HG02885 (cell line): ENCODE data around the gene SPRED3.
"Not testable (repeated sequence)": the region's sequence is repeated elsewhere in the genome, so short reads cannot be mapped to it uniquely, and the experiment has no call there.

Experiments used
- ATAC-seq: cut with Tn5 transposase; IDR thresholded peaks from one replicate; pipeline ENCODE4 v1.9.1; 2021; ENCODE audit warnings: mild to moderate bottlenecking; ENCODE audit not compliant: unreplicated experiment, poor library complexity

The SPRED3 gene

DNA sequence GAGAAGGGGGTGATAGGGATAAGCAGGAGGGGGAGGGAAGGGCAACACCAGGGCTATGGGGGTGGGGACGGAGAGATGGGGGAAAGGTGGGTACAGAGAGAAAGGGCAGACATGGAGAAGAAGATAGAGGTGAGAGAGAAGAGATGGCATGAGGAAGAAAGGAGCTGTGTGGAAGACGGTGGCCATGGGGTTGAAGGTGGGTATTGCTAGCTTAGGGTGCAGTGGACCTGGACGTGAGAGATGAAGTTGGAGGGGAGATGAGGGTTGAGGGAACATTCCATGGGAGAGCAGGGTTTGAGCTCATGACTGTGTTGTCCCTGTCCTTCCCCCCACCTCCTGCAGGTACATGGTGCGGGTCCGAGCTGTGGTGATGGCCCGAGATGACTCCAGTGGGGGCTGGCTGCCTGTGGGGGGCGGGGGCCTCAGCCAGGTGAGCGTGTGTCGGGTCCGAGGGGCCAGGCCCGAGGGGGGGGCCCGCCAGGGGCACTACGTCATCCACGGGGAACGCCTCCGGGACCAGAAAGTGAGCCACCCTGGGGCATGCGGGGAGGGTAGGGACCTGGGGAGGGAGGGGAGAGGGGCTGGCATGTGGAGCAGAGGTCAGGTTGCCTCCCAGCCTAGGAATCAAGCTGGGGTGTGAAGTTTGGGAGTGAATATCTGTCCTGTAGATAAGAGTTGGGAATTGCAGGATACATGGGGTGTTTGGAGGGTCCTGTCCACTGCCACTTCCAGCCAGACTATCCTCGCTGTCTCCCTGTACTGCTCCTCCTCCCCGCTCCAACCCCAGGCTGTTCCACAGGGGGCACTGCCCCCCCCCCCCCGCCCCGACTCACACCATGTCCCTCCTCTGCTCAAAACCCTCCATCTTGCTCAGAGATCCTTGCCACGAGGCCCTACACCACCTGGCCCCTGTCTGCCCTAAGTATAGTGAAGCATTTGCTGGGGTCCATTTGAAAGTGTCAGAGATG is 1.7 kb downstream of the SPRED3 start:
- no peak for ATAC-seq

DNA sequence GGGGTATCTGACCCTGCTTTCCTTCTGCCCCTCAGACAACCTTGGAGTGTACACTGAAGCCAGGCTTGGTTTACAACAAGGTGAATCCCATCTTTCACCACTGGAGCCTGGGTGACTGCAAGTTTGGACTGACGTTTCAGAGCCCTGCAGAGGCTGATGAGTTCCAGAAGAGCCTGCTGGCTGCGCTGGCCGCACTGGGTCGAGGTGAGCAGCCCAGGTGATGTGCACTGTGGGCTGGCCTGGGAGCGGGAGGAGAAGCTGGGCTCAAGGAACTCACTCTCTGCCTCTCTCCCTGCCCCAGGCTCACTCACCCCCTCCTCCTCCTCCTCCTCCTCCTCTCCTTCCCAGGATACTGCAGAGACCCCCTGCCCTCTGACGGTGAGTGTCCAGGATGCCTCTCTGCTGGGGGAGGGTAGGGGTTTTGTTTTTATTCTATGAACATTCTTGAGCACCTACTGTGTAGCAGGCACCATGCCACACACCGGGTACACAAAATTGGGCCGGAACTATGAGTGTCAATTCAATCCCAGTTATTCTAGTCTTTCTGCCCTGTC is 3.5 kb downstream of the SPRED3 start:
- no peak for ATAC-seq

GRCh38 chr19:38392707-38393308 is 4.3 kb downstream of the SPRED3 start:
- ATAC-seq, result no peak

DNA sequence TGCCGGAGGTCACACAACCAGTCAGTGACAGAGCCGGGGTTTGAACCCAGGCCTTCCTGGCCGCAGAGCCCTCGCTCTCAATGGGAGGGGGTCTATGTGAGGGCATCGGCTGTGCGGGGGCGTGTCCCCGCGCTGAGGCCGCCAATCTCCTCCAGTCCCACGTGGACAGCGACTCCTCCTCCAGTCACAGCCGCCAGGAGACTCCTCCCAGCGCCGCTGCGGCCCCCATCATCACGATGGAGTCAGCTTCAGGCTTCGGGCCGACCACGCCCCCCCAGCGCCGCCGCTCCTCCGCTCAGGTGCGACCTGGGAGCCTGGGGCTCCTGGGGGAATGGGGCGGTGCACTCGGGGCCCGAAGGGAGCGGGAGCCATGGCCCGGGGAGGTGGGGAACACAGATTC is 6.0 kb downstream of the SPRED3 start:
- ATAC-seq, result no peak

GRCh38 chr19:38395381-38396114 is 7.1 kb downstream of the SPRED3 start:
- ATAC-seq, result no peak

DNA sequence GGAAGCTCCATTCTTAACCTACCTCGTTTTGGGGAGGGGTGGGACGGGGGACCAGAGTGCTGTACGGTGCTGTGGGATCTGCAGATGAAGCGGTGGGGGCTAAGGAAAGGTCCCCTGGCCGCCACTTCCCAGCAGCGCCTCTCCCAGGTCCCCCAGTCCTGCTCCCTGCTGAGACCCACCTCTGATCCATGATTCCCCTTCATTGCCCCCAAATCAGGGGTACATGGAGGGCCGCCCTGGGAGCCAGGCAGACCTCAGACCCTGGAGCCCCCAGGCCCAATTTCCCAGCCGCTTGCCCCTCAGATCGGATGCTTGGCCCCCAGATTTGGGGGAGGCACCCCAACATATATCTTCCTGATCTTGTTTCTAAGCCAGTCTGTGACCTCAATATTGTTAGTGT is 10.6 kb downstream of the SPRED3 start:
- no peak for ATAC-seq

DNA sequence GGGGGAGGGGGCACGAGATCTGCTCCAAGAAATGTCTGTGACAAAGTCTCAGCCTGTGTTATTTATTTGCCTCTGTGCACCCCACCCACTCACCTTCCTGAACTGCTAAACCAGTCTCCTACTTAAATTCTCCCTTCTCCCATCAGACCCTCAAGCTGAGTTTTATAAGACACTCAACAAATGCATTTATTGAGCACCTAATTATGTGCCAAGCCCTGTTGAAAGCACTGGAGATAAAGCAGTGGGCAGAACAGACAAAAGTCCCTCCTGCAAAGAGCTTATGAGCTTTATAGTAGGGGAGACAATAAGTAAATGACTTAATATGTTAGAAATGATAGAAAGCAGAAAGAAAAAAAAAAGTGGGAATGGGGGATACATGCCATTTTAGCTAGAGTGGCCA is 11.0 kb downstream of the SPRED3 start:
- ATAC-seq, result no peak

DNA sequence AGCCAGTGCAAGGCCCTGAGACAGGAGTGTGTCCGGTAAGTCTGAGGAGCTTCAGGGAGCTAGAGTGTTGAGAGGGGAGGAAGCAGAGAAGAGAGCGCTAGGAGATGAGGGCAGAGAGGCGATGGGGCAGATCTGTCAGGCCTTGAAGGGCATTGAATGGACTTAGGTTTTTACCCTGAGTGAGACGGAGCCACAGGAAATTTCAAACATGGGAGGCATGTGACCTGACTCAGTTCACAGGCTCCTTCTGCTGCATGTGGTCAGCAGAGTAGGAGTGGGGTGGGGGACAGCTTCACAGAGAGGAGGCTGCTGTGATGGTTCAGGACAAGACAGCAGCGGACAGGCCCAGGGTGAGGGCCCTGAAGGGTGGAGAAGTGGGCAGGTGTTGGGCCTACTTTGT is 11.9 kb downstream of the SPRED3 start:
- no peak for ATAC-seq

DNA sequence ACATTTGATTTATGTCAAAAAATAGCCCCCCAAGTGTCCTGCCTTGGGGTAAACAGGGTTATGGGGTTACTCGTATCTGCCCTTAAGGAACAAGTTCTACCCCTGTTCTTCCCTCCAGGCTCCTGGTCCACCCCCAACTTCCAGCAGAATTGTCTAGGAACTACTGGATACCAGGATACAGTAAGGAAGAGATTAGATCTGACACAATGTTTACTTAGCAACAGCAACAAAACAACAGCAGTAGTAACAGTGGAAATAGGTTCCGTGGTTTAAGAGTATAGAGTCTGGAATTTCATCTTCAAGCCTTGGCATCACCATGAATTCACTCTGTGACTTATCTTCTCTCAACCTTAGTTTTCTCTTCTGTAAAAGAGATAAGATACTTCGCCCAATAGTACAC is 12.7 kb downstream of the SPRED3 start:
- no peak for ATAC-seq

DNA sequence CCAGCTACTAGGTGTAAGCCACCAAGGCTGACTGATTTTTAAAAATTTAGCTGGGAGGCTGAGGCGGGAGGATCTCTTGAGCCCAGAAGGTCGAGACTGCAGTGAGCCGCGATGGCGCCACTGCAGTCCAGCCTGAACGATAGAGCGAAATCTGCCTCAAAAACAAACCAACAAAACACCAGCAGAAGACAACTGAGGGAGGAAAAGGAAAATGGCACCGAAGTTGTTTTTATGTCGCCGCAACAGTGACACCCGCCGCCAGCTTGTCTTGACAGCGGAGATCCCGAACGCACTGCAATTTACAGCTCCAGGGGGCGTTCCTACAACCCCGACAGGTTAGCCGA is 14.1 kb downstream of the SPRED3 start:
- ATAC-seq, result no peak

- ATAC-seq, result peak; percentile 95
Measured at GRCh38 chr19:38402967-38403674, 14.6 kb downstream of the SPRED3 start, which contains the start of gene FAM98C. TSS of gene FAM98C (plus strand) at chr19:38403093. CDS start at chr19:38403154, 61 bp downstream.

GRCh38 chr19:38404858-38405257 is 16.4 kb downstream of the SPRED3 start:
- no peak for ATAC-seq

DNA sequence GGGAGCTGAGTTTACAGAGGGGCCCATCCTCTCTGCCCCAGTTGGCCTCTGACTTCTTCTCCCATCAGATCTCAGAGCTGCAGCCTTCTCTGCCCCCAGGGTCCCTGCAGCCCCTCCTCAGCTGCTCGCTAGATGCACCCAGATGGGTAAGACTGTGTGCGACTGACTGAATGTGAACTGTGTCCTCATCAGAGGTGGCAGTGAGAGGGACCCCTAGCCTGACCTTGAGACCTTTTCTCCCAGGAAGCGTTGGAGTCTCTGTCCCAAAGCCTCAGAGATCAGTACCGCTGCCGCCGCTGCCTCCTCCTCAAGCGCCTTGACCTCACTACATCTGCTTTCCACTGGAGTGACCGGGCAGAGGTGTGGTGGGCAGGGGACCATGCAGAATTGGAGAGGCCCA is 16.8 kb downstream of the SPRED3 start:
- no peak for ATAC-seq

DNA sequence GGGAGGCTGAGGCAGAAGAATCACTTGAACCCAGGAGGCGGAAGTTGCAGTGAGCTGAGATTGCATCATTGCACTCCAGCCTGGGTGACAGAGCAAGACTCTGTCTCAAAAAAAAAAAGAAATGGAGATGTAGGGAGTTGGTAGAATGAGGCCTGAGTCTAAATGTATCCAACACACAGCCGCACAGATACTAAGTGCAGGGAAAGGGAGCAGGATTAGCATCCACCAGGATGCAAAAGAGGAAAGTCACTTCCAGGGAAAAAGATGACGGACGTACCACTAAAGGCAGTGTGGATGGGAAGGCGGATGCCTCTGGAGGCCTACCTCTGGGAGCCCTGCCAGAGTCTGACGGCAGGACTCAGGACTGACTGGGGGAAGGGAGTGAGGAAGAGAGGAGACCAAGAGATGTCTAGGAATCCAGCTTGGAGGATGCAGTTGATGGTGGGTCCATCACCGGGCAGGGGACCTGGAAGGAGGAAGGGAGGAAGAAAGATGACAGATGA is 21.2 kb downstream of the SPRED3 start:
- ATAC-seq, result no peak

GRCh38 chr19:38410407-38410806 is 21.9 kb downstream of the SPRED3 start:
- ATAC-seq, result not testable (repeated sequence)

DNA sequence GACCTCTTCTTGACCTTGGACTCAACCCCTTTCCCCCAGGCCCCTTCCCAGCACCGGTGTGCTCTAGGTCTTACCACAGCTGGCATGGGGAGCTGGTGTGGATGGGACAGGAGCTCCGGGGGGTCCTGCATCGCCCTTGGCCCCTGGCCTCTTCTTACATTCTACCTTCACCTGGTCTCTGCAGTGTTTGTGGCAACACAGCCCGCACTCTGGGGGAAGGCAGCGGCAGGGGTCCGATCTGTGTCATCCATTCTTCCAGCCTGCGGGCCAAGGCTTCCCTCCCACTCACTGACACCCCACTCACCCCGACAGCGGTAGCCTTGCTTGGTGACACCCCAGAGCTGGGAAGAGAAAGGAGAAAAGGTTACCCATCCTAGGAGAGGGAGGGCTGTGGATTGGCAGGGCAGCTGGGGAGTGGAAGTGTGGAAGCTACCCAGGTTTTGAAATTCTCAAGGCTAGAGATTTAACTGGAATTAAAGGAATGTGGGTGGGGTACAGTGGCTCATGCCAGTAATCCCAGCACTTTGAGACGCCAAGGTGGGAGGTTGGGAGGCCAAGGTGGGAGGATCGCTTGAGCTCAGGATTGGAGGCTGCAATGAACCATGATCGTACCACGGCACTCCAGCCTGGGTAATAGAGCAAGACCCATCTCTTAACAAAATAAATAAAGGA is 22.7 kb downstream of the SPRED3 start:
- no peak for ATAC-seq

GRCh38 chr19:38411898-38412297 is 23.4 kb downstream of the SPRED3 start:
- not testable (repeated sequence) for ATAC-seq

DNA sequence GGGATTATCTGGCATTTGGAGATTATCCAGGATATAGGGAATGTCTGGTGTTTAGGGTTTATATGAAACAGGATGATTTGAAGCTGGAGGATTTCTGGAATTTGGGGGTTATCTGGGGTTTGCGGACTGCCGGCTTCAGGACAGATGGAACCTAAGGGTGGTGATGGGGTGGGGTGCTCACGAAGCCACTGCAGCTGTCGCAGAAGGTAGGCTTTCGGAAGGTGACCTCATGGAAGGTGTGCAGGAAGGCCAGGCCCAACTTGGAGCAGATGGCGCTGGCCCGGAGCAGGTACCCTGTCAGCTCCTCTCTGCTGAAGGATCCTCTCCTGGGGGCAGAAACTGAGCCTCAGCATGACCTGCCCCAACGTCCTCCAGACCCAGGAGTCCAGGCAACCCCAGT is 24.0 kb downstream of the SPRED3 start:
- no peak for ATAC-seq

DNA sequence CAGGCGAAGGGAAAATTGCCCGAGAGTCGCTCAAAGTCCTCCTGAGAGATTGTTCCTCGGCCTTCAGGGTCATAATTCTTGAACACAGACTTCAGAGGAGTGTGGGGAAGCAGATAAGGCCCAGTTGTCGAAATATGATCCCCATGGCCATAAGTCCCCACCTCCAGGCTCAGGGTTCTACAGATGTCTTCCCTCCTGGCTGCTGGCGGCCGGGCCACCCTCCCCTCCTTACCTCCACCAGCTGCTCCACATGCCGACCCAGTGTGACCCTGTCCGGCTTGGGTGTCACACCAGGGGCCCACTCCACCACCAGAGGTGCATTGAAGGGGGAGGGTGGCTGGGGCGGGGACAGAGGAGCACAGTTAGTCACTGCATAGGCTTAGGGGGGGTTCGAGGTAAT is 24.5 kb downstream of the SPRED3 start:
- no peak for ATAC-seq
